Renal cortex interstitium (tissue), 11 donors: ENCODE measurements around the gene NTM. TPM values are rescaled to one million over a fixed set of nuclear protein-coding genes. Genes with fewer than 3 reads are reported as not detected.
A peak's percentile ranks its signal among the peaks of the same experiment; 100 is the strongest.
"Not testable (repeated sequence)": the region's sequence is repeated elsewhere in the genome, so short reads cannot be mapped to it uniquely, and the experiment has no call there.

Source experiments
- DNase-seq, 11 donors: peaks; one replicate each; pipeline ENCODE4 v3.0.0-alpha.2; 2013; ENCODE audit warnings: low read depth in 9 of 11, low spot score in 4 of 11; ENCODE audit errors: extremely low read depth in 1 of 11
- polyA plus RNA-seq, 3 donors: library from polyadenylated mRNA; unstranded; fragments of 120-200 nt; gene quantifications; one replicate each; pipeline ENCODE4 v1.2.1, GENCODE V29; 2013; ENCODE audit not compliant: insufficient read length in 3 of 3

Gene NTM
- polyA plus RNA-seq, 3 donors = 40.5 to 45.1 (median 43.9) TPM

DNA sequence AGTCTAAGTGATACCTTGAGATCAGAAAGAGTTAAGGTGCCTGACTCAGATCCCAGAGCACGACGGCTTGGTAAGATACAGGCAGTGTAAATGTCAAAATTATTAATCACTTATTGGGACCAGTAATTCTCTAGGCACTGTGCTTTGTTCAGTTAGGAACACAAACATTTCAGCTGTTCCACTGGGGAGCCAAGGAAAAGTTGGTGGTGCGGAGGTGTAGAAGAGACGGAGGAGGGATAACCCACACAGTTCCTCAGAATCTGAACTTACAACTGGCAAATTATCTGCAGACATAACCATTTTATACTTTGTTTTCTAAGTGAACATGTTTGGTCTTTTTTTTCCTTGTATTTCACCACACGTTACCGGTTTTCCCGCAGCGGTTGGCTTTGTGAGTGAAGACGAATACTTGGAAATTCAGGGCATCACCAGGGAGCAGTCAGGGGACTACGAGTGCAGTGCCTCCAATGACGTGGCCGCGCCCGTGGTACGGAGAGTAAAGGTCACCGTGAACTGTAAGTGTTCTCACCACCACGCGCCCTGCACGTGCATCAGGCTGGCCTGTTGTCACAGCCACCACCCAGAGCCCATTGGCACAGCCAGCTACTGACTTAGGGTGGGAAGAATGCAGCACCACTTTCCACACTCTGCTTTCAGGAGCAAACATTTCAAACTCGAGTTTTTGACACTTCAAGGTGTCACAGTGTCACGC, 937.0 kb downstream of the NTM start:
- no peak for DNase-seq

GRCh38 chr11:132310390-132311375, 940.3 kb downstream of the NTM start:
- no peak for DNase-seq

- DNase-seq = no peak
These were observed 941.3 kb downstream of the NTM start for GRCh38 chr11:132311703-132312102.

GRCh38 chr11:132312161-132312560, 941.7 kb downstream of the NTM start:
- DNase-seq = no peak

GRCh38 chr11:132312701-132313111, 942.3 kb downstream of the NTM start:
- DNase-seq = peak in 4 of 11 donors; percentile 2 to 18 (median 10)

GRCh38 chr11:132314911-132315455, 944.6 kb downstream of the NTM start:
- no peak for DNase-seq

DNA sequence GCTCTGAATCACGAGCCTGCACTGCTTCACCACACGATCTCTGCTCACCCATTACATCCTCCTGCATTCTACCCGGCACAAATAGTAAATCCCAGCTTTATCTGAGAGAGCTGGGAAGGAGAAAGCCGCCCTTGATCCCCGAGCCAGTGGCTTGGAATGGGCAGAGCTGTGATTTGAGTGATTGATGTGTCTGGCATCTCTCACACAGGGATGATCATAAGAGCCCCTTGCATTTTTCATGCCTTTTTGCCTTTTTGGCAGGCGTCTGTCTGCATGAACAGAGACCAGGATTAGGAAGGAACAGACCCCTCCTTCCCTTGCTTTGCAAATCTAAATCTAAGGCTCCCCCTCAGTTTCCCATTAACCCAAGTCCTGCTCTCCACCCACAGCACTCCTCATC, 945.3 kb downstream of the NTM start:
- no peak for DNase-seq

DNA sequence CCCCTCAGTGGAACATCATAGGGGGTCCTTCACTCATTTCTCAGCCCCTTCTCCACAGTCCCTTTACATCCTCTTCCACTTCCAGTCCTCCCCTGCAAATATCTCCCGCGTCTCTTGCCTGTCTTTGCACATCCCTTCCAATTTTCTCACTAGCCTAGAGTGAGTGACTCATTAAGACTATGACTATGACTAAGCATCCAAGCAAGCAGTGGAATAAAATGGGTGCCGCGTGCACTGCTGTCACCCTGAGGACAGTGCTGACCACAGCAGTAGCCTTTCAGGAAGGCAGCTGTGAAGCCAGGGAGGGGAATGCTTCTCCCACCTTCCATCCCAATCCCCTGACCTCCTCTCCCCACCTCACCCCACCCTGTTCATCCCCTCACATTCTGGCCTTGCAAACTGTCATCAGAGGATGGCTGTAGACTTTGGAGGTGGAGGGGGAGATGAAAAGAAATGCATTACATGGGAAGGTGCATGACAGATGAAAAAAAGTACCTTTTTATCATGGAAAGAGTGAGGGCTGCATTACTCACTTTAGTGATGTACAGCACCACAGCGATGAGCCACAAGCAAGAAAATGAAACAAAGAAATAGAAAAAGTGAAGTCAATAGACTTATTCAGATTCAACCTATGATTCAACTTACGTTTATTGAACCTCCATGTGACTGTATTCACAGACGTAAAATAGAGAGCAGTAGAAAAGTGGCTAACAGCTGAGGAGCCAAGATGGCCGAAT, 948.2 kb downstream of the NTM start:
- no peak for DNase-seq

DNA sequence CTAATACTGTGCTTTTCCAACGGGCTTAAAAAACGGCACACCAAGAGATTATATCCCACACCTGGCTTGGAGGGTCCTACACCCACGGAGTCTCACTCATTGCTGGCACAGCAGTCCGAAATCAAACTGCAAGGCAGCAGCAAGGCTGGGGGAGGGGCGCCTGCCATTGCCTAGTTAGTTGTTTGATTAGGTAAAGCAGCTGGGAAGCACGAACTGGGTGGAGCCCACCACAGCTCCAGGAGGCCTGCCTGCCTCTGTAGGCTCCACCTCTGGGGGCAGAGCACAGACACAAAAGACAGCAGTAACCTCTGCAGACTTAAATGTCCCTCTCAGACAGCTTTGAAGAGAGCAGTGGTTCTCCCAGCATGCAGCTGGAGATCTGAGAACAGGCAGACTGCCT, 949.0 kb downstream of the NTM start:
- not testable (repeated sequence) for DNase-seq

DNA sequence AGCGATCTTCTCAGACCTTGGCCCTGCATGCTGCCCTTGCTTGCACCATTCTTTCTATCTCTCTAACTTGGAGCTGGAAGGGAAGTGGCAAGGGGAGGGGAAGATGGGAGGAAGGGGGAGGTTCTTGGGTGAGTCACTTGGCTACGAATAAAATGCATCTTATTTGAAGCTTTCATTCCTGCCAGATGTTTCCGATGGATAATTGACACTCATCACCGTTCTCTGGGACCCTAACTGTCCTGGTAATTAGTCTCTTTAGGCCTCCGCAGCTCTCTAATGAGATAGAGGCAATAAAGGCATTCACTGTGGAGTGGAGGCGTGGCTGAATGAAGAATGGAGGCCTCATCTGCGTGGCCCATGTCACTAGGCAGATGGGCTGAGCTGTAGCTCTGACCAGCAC, 960.1 kb downstream of the NTM start:
- DNase-seq = no peak

- DNase-seq = no peak
These were observed 962.1 kb downstream of the NTM start for GRCh38 chr11:132332521-132332920.

GRCh38 chr11:132334769-132335280, 964.4 kb downstream of the NTM start:
- no peak for DNase-seq

GRCh38 chr11:132335311-132335710, 964.9 kb downstream of the NTM start:
- DNase-seq = no peak

DNA sequence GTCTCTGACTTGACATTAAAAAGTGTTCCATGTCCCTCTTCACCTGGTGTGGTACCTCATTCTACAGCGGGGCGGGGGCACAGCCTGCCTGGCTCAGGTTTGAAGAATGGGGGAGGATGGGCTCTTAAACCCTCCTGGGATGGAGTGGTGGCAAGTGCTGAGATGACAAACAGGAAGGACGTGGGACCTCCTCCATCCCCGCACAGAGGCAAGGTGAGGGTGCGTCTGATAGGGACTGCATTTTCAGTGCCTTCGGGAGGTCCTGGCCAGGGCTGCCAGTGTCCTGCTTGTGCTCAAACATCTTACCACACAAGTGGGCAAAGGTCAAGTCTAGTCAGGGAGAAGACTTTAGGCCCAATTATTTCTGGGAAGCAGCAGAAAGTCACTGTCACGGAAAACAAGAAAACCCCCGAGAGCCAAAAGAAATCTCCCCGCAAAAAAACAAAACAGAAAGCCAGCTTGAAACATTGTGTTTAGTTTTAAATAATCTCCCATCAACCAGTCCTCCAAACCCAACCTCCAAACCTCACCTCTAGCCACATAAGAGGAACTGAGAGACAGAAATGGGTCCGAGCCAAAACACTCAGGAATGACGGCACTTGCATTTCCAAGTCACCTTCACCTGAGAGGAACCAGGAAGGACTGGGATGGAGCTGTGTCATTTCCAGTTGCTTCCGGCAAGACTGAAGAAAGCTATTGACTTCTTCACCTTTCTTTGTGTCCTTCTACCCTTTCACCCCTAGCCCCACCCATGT, 966.5 kb downstream of the NTM start:
- no peak for DNase-seq

GRCh38 chr11:132337819-132338416, 967.5 kb downstream of the NTM start:
- DNase-seq = no peak

- no peak for DNase-seq
These were observed 972.0 kb downstream of the NTM start for GRCh38 chr11:132342408-132342807.

- no peak for DNase-seq
These were observed 973.2 kb downstream of the NTM start for GRCh38 chr11:132343445-132344175.
